Stimulated activated effector memory CD8-positive, alpha-beta T cell treated with anti-CD3 and anti-CD28 coated beads, Interleukin-12 subunit alpha, Interleukin-12 subunit beta, amount 100 ng/mL, for 72 hours (primary cell): ENCODE data around the gene IP6K3.

ENCODE experiments used
- ATAC-seq: fragments of 150-1000 bp; cut with Tn5 transposase; 2 replicates; pipeline ENCODE4 v1.10.0; 2021
- DNase-seq, 2 donors: peaks; one replicate each; pipeline ENCODE4 v3.0.0; 2021 to 2022; ENCODE audit warnings: low spot score in 2 of 2
- H3K27ac Mint-ChIP-seq: one replicate; pipeline ENCODE4 v1.8.0; 2022; ENCODE audit warnings: mild to moderate bottlenecking, mixed read lengths
- H3K36me3 Mint-ChIP-seq: one replicate; pipeline ENCODE4 v1.8.0; 2022; ENCODE audit warnings: mild to moderate bottlenecking, mixed read lengths
- H3K4me1 Mint-ChIP-seq: one replicate; pipeline ENCODE4 v1.8.0; 2022; ENCODE audit warnings: mixed read lengths
- H3K4me3 Mint-ChIP-seq: one replicate; pipeline ENCODE4 v1.8.0; 2022; ENCODE audit warnings: mild to moderate bottlenecking, mixed read lengths
- H3K9me3 Mint-ChIP-seq: one replicate; pipeline ENCODE4 v1.8.0; 2022; ENCODE audit warnings: mixed read lengths

IP6K3 gene

GRCh38 chr6:33746651-33747100, at the start of gene IP6K3:
IP6K3 (minus strand) TSS chr6:33746905; CDS start chr6:33735476, 11,429 bp downstream.
- H3K27ac Mint-ChIP-seq: peak within 1 kb of the TSS; percentile 60
- H3K9me3 Mint-ChIP-seq: no peaks in the 10 kb centered on the region
- H3K36me3 Mint-ChIP-seq: no peaks in the 10 kb centered on the region
- ATAC-seq: no peak
- H3K4me1 Mint-ChIP-seq: peaks cover 6% of the 10 kb centered on the region
- DNase-seq: no peak
- H3K4me3 Mint-ChIP-seq: no peak within 1 kb of the TSS

DNA sequence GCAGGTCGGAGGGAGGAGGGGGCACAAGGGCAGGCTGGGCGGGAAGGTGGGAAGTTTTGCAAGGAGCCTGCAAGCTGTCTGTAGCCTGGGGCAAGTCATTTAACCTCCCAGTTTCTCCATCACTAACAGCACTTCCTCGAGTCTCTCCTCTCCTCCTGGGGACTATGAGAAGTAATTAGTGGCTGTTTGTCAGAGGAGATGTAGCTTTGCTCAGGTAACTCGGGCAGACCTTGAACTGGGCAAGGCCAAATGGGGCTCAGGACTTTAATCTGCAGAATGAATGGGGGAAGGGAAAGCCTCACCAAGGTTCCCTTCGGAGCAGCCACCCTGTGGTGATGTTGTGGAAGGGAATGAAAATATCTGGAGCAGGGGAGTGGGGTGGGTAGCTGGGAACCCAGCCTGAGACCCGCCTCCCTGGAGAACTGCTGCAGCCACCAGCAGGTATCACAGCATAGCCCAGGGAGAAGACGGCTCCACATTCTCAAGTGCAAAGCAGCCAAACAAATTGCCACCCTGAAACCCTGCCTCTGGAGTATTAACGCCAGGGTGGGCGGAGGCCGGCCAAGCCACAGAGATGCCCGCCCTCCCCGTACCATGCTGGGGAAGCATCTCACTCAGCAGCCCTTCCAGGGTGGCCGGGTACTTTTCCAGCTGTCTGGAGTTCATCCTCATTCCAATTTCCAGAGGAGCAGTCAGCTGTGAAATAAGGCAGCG, 48.4 kb upstream of the IP6K3 start:
- Mint-ChIP-seq H3K27ac (no peak overlapping the region), H3K9me3 (no peaks in the 10 kb centered on the region), H3K36me3 (no peaks in the 10 kb centered on the region), H3K4me1 (no peaks in the 10 kb centered on the region), H3K4me3 (no peak overlapping the region)
- DNase-seq (no peak), ATAC-seq (no peak)

GRCh38 chr6:33792981-33793380, 46.3 kb upstream of the IP6K3 start:
- no peak for ATAC-seq

DNA sequence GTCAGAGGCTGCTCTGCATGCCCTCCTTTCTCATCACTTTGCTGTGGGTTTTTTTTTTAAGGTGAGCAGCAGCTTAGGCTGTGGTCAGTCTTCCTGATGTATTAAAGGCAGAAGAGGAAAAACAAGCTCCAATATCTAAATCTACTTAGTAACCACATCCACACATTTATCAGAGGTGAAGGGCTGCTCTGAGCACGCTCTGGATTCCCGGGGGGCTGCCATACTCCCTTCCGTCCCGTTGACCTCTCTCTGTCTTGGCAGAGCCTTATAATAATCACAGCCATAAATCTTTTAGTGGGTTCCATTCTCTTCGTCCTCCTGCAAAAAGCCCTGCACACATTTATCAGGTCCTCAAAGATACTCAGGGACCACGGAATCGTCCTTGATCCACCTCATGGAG, 44.9 kb upstream of the IP6K3 start:
- ATAC-seq (no peak), DNase-seq (no peak)
- Mint-ChIP-seq H3K4me3 (no peak overlapping the region), H3K27ac (no peak overlapping the region), H3K36me3 (peaks cover 11% of the 10 kb centered on the region), H3K4me1 (peaks cover 26% of the 10 kb centered on the region), H3K9me3 (no peaks in the 10 kb centered on the region)

More at GRCh38 chr6:33792981-33793380, 46.3 kb upstream of the IP6K3 start:
- Mint-ChIP-seq H3K27ac (no peak overlapping the region), H3K4me3 (no peak overlapping the region), H3K9me3 (no peaks in the 10 kb centered on the region), H3K4me1 (peaks cover 12% of the 10 kb centered on the region), H3K36me3 (peaks cover 3% of the 10 kb centered on the region)
- no peak for DNase-seq

- peak overlapping the region; percentile 88 for H3K27ac Mint-ChIP-seq
- no peak for ATAC-seq
- H3K9me3 Mint-ChIP-seq: no peaks in the 10 kb centered on the region
Measured at GRCh38 chr6:33790910-33791309, 44.2 kb upstream of the IP6K3 start.

DNA sequence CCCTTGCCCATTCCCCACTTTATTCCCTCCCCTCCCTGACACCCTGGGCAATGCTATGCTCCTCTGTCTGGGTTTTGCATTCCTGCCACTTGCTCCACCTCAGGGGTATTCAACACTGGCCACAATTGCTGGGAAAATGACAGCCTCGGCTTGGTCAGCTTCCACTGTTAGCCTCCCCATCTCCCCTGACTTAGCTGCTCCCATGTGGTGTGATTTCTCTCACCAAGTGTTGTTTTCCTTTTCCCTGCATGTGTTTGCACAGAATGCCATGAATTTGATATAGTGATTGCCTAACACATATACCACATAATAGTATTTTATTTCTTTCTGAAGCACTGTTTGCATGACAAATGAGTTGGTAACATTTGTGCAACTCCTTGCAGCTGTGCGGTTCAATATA, 43.7 kb upstream of the IP6K3 start:
- ATAC-seq (no peak), DNase-seq (no peak)
- H3K36me3 Mint-ChIP-seq: peaks cover 23% of the 10 kb centered on the region
- H3K9me3 Mint-ChIP-seq: no peaks in the 10 kb centered on the region
- H3K4me1 Mint-ChIP-seq: peaks cover 38% of the 10 kb centered on the region
- H3K27ac Mint-ChIP-seq: peak overlapping the region; percentile 88
- peak overlapping the region; percentile 12 for H3K4me3 Mint-ChIP-seq

More at GRCh38 chr6:33790910-33791309, 44.2 kb upstream of the IP6K3 start:
- Mint-ChIP-seq H3K4me3 (no peak overlapping the region), H3K36me3 (peaks cover 18% of the 10 kb centered on the region), H3K4me1 (peaks cover 33% of the 10 kb centered on the region)
- DNase-seq: no peak

GRCh38 chr6:33789550-33789895, 42.8 kb upstream of the IP6K3 start:
- ATAC-seq (no peak), DNase-seq (no peak)
- Mint-ChIP-seq H3K4me3 (peak overlapping the region; percentile 66), H3K27ac (peak overlapping the region; percentile 88), H3K9me3 (no peaks in the 10 kb centered on the region), H3K4me1 (peaks cover 47% of the 10 kb centered on the region), H3K36me3 (peaks cover 32% of the 10 kb centered on the region)

DNA sequence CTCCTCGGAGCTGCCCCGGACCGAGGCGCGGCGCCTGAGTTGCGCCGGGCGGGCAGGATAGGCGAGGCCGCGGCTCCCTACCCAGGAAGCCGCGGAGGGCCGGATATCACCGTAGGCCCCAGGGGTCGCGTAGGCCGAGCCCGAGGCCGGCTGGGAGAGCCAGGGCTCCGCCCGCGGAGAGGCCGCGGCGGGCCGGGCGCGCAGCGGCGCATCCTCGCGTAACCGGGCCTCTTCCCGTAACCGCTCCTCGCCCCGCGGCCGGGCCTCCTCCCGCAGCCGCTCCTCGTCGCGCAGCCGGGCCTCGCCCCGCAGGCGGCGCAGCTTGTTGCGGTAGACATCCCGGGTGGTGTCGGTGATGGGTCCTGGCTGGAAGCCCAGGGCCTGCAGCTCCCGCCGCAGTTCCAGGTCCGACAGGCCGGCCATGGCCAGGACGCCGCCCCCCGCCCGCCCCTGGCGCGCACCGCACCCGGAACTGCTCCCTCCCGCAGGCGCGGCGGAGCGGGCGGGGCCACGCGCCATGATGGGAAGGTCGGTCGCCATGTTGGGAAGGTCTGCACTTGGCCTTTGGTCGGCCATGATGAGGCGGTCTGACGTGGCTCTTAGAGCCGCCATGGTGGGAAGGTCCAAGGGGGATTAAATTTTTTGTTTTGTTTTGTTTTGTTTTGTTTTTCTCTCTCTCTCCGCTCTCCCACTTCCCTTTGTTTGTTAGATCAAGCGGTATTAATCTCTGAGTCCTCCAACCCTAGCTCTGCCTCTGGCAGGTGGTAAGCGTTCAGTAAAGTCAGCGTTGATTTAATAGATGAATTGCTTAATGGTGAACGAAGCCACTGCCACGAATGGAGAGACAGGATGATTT, 42.2 kb upstream of the IP6K3 start, which contains the start of gene LEMD2:
Gene LEMD2, minus strand, starts transcription at position 437 of the 856 bp plus-strand sequence. Its CDS starts 14 bp downstream, at position 423.
- peak within 1 kb of the TSS; percentile 98 for H3K27ac Mint-ChIP-seq
- DNase-seq (peak; percentile 88 to 98), ATAC-seq (peak; percentile 90)
- H3K4me1 Mint-ChIP-seq: peaks cover 50% of the 10 kb centered on the region
- no peaks in the 10 kb centered on the region for H3K9me3 Mint-ChIP-seq
- H3K4me3 Mint-ChIP-seq: peak within 1 kb of the TSS; percentile 91
- H3K36me3 Mint-ChIP-seq: peaks cover 38% of the 10 kb centered on the region

DNA sequence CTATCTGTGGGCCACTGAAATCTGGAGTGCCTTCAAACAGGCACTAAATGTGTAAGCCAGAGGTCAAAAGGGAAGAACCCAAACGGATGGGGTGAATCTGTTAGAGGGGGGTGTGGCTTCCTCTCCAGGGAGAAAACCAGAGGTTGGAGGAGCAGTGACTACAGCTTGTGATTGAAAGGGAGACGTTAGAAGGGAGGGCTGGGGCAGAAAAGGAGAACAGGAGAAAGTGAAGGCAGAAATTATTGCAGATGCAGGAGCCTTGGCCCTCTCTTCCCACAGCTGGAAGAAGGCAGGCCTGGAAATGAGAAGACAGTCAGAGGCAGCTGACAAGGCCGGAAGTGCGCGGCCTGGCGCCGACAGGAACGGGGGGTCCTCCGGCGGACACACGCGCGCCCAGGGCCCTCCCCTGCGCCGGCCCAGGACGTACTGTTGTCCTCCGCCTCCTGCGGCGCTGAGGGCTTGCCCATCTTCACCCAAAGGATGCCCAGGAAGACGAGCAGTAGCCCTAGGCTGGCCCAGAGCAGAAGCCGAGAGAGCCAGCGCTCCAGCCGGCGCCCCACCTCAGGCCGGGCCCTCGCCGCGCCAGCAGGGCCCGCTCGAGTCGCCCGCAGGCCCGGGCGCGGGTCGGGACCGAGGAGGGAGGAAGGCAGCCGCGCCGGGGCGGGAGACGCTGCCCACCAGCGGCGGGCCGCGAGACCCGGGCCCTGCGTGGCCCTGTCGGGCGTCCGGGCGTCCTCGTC, 41.4 kb upstream of the IP6K3 start:
- H3K9me3 Mint-ChIP-seq: no peaks in the 10 kb centered on the region
- peak overlapping the region; percentile 98 for H3K27ac Mint-ChIP-seq
- peaks cover 54% of the 10 kb centered on the region for H3K4me1 Mint-ChIP-seq
- H3K4me3 Mint-ChIP-seq: peak overlapping the region; percentile 91
- peak; percentile 44 to 86 for DNase-seq
- ATAC-seq: peak; percentile 69
- peaks cover 46% of the 10 kb centered on the region for H3K36me3 Mint-ChIP-seq

DNA sequence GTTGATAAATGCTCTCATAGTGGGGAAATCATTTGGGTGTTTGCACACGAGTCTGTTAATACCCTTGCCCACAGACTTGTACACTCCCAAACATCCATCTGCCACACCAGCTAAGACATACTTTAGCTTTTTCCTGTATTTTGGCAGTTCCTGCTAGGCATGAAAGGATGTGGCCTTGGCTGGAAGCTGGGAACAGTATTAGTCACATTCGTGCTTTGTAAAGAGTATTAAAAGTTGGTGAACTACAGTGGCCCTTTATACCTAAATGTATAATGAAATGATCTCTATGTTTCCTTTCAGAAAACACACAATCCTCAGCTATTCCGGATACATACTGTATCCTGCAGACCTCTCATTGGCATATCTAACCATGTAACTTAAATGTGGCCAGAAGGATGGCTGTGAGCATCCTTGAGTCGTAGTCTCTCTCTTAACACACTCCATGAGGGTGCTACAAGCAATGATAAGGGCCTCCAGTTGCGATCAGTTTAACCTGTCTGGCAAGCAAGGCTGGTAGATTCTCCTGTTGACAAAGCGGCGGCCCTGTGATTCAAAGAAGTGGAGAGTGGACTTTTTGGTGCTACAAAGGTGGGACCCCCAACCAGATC, 40.7 kb upstream of the IP6K3 start:
- Mint-ChIP-seq H3K4me3 (peak overlapping the region; percentile 91), H3K9me3 (no peaks in the 10 kb centered on the region), H3K27ac (peak overlapping the region; percentile 98), H3K36me3 (peaks cover 53% of the 10 kb centered on the region), H3K4me1 (peaks cover 57% of the 10 kb centered on the region)
- no peak for DNase-seq
- peak; percentile 1 for ATAC-seq

GRCh38 chr6:33786736-33787135, 40.0 kb upstream of the IP6K3 start:
- Mint-ChIP-seq H3K4me1 (peaks cover 63% of the 10 kb centered on the region), H3K4me3 (peak overlapping the region; percentile 91), H3K9me3 (no peaks in the 10 kb centered on the region), H3K36me3 (peaks cover 60% of the 10 kb centered on the region), H3K27ac (peak overlapping the region; percentile 41)
- DNase-seq (no peak), ATAC-seq (no peak)

- Mint-ChIP-seq H3K4me3 (peak overlapping the region; percentile 13), H3K4me1 (peaks cover 63% of the 10 kb centered on the region), H3K36me3 (peaks cover 69% of the 10 kb centered on the region), H3K9me3 (no peaks in the 10 kb centered on the region), H3K27ac (peak overlapping the region; percentile 56)
- ATAC-seq (no peak), DNase-seq (no peak)
Measured at GRCh38 chr6:33785778-33786177, 39.1 kb upstream of the IP6K3 start.

- no peak for ATAC-seq
- H3K4me1 Mint-ChIP-seq: peaks cover 62% of the 10 kb centered on the region
- H3K36me3 Mint-ChIP-seq: peaks cover 79% of the 10 kb centered on the region
- H3K27ac Mint-ChIP-seq: peak overlapping the region; percentile 56
- no peak overlapping the region for H3K4me3 Mint-ChIP-seq
- no peak for DNase-seq
- H3K9me3 Mint-ChIP-seq: no peaks in the 10 kb centered on the region
Measured at GRCh38 chr6:33784787-33785186, 38.1 kb upstream of the IP6K3 start.

GRCh38 chr6:33783781-33784520, 37.2 kb upstream of the IP6K3 start:
- Mint-ChIP-seq H3K4me1 (peaks cover 54% of the 10 kb centered on the region), H3K36me3 (peaks cover 88% of the 10 kb centered on the region), H3K4me3 (no peak overlapping the region), H3K9me3 (no peaks in the 10 kb centered on the region), H3K27ac (peak overlapping the region; percentile 56)
- ATAC-seq: no peak
- DNase-seq: no peak
